HG02642 (cell line): ENCODE measurements around the gene GALK2.
"Not testable (repeated sequence)": the region's sequence is repeated elsewhere in the genome, so short reads cannot be mapped to it uniquely, and the experiment has no call there.

ENCODE experiments used
- ATAC-seq: cut with Tn5 transposase; IDR thresholded peaks from one replicate; pipeline ENCODE4 v1.9.1; 2021; ENCODE audit warnings: mild to moderate bottlenecking; ENCODE audit not compliant: unreplicated experiment, poor library complexity

GALK2 gene

GRCh38 chr15:49315391-49315823, 145.4 kb downstream of the GALK2 start:
- ATAC-seq, result no peak

DNA sequence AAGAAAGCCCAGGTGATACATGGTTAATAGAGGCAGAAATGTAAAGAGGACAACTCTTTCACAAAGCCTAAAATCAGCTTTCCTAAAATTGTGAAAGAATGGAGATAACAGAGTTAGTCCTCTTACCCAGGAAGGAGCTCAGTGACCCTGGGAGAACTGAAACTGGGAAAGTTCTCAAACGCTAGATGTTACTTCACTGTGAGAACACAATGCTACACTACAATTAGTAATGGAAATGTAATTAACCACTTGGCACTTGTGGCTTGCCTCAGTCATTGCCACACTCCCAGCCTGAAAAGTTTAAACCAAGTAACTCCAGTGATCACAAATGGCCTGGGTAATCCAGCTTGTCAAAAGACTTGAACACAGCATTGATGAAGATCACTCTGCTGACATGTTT, 150.3 kb downstream of the GALK2 start:
- ATAC-seq, result no peak

GRCh38 chr15:49323207-49323606, 153.2 kb downstream of the GALK2 start:
- ATAC-seq, result no peak

DNA sequence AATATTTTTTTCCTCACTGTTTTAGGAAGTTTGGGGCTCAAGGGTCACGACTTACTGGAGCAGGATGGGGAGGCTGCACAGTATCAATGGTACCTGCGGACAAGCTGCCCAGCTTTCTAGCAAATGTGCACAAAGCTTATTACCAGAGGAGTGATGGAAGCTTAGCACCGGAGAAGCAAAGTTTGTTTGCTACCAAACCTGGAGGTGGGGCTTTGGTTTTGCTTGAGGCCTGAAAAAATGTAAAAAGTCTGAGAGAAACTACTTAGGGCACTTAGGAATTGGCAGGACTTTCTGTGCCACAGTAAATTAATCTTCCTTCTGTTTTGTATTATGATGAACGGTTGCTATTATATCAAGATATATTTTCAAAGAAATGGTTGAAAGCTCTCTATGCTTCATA, 157.9 kb downstream of the GALK2 start:
- ATAC-seq, result no peak

DNA sequence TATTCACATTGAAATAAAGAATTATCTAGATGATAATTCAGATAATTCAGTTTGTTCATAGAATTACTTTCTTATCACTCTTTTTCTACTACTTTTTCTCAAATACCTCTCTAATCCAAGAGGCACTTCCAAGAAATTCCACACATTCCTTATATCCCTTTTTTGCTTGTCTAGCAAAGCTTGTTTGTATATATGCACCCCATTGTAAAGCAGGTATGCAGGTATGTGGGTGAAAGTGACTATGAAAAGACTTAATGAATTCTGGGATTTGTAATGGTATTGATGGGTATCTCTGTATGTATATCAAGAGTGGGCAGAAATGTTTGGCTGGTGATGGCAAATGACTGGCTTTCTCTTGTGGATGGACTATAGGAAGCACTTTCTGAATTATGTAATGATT, 158.9 kb downstream of the GALK2 start:
- ATAC-seq, result no peak

GRCh38 chr15:49330166-49330565, 160.1 kb downstream of the GALK2 start:
- ATAC-seq, result no peak

GRCh38 chr15:49331442-49331841, 161.4 kb downstream of the GALK2 start:
- ATAC-seq, result no peak

DNA sequence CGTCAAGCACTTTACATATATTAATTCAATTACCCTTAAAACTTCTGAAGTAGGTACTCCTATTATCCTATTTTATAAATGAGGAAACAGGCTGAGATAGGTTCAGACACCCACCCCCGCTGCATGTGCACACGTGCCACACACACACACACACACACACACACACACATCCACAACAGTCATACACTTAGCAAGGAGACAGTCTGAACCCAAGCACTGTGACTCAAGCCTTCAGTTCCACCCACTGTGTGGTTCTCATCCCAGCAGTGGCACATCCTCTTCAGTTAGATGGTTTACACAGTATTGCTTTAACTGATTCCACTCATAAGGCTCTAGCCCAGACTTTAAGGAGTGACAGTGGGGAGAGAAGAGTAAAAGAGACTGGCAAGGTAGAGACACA, 161.9 kb downstream of the GALK2 start:
- ATAC-seq, result no peak

- no peak for ATAC-seq
Observed at GRCh38 chr15:49339656-49340055, 169.6 kb downstream of the GALK2 start.

DNA sequence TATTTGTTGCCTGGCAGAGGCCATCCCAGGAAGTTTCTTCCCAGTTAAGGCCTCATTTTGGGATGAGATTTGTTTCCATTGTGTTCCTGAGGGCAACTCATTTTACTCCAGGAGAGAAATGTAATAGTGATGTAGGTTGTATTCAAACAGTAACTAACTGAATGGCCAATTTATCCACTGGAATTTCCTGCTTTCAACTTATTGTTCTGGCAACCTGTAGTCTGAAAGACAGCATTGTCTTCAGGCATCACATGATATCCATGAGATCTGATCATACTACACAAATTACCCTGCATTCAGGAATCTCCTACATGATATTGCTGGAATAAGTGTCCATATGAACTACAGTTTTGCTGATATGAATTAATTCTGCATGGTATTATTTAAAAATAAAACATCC, 173.5 kb downstream of the GALK2 start:
- ATAC-seq, result no peak

GRCh38 chr15:49354439-49354838, 184.4 kb downstream of the GALK2 start:
- not testable (repeated sequence) for ATAC-seq

DNA sequence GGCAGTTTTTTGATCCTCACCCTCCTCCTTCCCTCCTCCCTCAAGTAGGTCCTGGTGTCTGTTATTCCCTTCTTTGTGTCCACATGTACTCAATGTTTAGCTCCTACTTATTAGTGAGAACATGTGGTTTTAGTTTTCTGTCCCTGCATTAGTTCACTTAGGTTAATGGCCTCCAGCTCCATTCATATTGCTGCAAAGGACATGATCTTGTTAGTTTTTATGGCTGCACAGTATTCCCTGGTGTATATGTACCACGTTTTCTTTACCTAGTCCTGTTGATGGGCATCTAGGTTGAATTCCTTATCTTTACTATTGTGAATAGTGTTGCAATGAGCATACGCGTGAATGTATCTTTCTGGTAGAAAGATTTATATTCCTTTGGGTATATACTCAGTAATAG, 191.3 kb downstream of the GALK2 start:
- no peak for ATAC-seq

GRCh38 chr15:49366496-49366895, 196.4 kb downstream of the GALK2 start:
- ATAC-seq, result no peak

GRCh38 chr15:49370782-49371181, 200.7 kb downstream of the GALK2 start:
- ATAC-seq, result no peak

DNA sequence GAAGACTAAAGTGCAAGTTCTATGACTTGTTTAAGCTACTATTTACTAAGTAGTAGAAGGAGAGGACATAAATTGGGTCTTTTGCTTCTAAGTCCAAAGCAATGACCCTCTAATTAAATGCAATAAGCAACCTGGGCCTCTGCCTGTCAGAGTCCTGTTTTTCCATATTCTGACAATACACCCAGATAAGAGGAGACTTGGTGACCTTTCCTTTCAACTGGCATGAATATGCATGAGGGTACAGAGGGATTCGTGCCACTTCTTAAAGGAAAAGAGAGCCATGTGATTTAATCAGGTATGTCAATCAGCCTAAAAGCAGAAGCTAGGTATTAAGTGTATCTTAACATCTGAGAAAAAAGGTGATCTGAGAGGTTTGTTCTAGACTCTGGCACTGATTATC, 202.3 kb downstream of the GALK2 start:
- ATAC-seq, result no peak

- ATAC-seq, result no peak
Observed at GRCh38 chr15:49379996-49380395, 209.9 kb downstream of the GALK2 start.

- ATAC-seq, result no peak
Observed at GRCh38 chr15:49380912-49381311, 210.9 kb downstream of the GALK2 start.
